Activated gamma-delta T cell treated with anti-CD3 and anti-CD28 coated beads, Interleukin-2, amount 50 U/mL, for 16 hours (primary cell): Measurements from ENCODE around the gene OPTN.
"Not testable (repeated sequence)": the region's sequence is repeated elsewhere in the genome, so short reads cannot be mapped to it uniquely, and the experiment has no call there.

ENCODE experiments used
- DNase-seq: peaks from one replicate; pipeline ENCODE4 v3.0.0-alpha.2; 2020; ENCODE audit warnings: low read depth

OPTN gene

GRCh38 chr10:13090289-13090688 lies 9.7 kb upstream of the OPTN start:
- DNase-seq, result no peak

- no peak for DNase-seq
These were observed 8.2 kb upstream of the OPTN start for GRCh38 chr10:13091801-13092200.

GRCh38 chr10:13092291-13093102 lies 7.5 kb upstream of the OPTN start:
- DNase-seq, result no peak

GRCh38 chr10:13094082-13094481 lies 5.9 kb upstream of the OPTN start:
- DNase-seq, result not testable (repeated sequence)

- DNase-seq, result no peak
These were observed 4.9 kb upstream of the OPTN start for GRCh38 chr10:13095094-13095493.

- no peak for DNase-seq
These were observed 4.0 kb upstream of the OPTN start for GRCh38 chr10:13095929-13096328.

GRCh38 chr10:13099144-13099665 lies 758 bp upstream of the OPTN start:
- DNase-seq, result peak; percentile 34

GRCh38 chr10:13100349-13101294 lies 659 bp downstream of the OPTN start:
- DNase-seq, result no peak

GRCh38 chr10:13102002-13102794 lies 2.2 kb downstream of the OPTN start:
- DNase-seq, result no peak

- DNase-seq, result no peak
These were observed 3.6 kb downstream of the OPTN start for GRCh38 chr10:13103554-13103953.

- DNase-seq, result no peak
These were observed 4.7 kb downstream of the OPTN start for GRCh38 chr10:13104697-13105096.

- no peak for DNase-seq
These were observed 5.2 kb downstream of the OPTN start for GRCh38 chr10:13105184-13105583.

GRCh38 chr10:13106387-13107045 lies 6.6 kb downstream of the OPTN start:
- DNase-seq, result no peak

GRCh38 chr10:13110908-13111307 lies 10.9 kb downstream of the OPTN start:
- no peak for DNase-seq

- DNase-seq, result no peak
These were observed 13.6 kb downstream of the OPTN start for GRCh38 chr10:13113544-13113943.

- DNase-seq, result no peak
These were observed 16.2 kb downstream of the OPTN start for GRCh38 chr10:13115832-13116803.

GRCh38 chr10:13117841-13118783 lies 18.1 kb downstream of the OPTN start:
- DNase-seq, result no peak

GRCh38 chr10:13118784-13119410 lies 18.9 kb downstream of the OPTN start:
- no peak for DNase-seq
